Adrenal gland (tissue), 5 donors: Measurements from ENCODE around the gene FAM181B.

Source experiments
- POLR2A ChIP-seq, 2 donors: fragments of 450-650 bp; IDR thresholded peaks; one replicate each; pipeline ENCODE4 v1.6.1; 2017; ENCODE audit warnings: antibody characterized with exemption in 2 of 2, mild to moderate bottlenecking in 2 of 2, moderate library complexity in 1 of 2
- TF ChIP-seq, protein P1 (sequence below), 6 experiments: fragments of 450-650 bp in 4 of 6; fragments of 200-600 bp in 2 of 6; sonication (generic) in 1 of 6; IDR thresholded peaks; 1 replicate in 5 of 6; 2 replicates in 1 of 6; pipeline versions ENCODE4 v1.5.1 to v1.8.0; 2016 to 2021; ENCODE audit warnings: antibody characterized with exemption in 6 of 6, mild to moderate bottlenecking in 2 of 6, moderate library complexity in 1 of 6
- donor health status: DM: no; HTN: no; CAD: no.

DNA sequence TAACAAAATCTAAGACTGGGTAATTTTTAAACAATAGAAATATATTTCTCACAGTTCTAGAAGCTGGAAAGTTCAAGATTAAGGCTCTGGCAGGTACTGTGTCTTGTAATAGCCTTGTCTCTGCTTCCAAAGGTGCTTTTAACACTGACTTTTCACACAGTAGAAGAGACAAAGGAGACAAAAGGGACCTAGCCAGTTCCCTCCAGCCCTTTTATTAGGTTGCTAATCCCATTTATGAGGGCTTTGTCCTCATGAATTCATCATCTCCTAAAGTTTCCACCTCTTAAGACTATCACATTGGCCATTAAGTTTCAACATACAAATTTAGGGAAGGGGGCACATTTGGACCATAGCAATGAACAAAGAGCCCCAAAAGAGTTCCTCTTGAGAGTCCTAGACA lies 40.7 kb downstream of the FAM181B start:
- no peak for TF ChIP-seq POLR2A (IDR thresholded peaks at IDR 0.05)
- TF ChIP-seq, protein P1, sequence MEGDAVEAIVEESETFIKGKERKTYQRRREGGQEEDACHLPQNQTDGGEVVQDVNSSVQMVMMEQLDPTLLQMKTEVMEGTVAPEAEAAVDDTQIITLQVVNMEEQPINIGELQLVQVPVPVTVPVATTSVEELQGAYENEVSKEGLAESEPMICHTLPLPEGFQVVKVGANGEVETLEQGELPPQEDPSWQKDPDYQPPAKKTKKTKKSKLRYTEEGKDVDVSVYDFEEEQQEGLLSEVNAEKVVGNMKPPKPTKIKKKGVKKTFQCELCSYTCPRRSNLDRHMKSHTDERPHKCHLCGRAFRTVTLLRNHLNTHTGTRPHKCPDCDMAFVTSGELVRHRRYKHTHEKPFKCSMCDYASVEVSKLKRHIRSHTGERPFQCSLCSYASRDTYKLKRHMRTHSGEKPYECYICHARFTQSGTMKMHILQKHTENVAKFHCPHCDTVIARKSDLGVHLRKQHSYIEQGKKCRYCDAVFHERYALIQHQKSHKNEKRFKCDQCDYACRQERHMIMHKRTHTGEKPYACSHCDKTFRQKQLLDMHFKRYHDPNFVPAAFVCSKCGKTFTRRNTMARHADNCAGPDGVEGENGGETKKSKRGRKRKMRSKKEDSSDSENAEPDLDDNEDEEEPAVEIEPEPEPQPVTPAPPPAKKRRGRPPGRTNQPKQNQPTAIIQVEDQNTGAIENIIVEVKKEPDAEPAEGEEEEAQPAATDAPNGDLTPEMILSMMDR (IDR thresholded peaks at IDR 0.05): no peak
